Hepatocyte (in vitro differentiated cells): ENCODE measurements around the gene FRMPD4.

Experiments used
- EZH2phosphoT487 ChIP-seq: fragments of 200-600 bp; sonication (generic); IDR thresholded peaks from one replicate; pipeline ENCODE4 v1.6.1; 2018; ENCODE audit warnings: antibody characterized with exemption, mild to moderate bottlenecking, low read depth, moderate library complexity; ENCODE audit not compliant: unreplicated experiment, severe bottlenecking
- TF ChIP-seq, protein P1 (sequence below): fragments of 200-600 bp; sonication (generic); IDR thresholded peaks from 2 replicates; pipeline ENCODE4 v1.5.1; 2016; ENCODE audit warnings: antibody characterized with exemption, mild to moderate bottlenecking; ENCODE audit not compliant: poor library complexity

DNA sequence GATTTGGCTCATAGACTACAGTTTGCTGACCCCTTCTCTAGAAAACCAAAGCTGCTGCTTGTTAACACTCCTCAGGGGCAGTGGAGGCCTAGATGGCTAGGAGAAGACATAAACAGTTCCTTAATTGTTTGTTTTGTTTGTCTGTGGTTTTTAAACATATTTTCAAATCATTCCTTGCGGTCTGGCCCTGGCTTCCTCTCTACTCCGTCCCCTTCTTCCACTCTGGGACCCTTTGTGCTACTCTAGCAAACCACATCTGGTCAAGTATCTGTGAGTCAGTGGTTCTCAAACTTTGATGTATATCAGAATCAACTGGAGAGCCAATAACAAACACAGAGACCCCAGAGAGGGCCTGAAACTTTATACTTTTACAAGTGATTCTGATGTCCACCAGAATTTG, 36.1 kb downstream of the FRMPD4 start:
- TF ChIP-seq, protein P1, sequence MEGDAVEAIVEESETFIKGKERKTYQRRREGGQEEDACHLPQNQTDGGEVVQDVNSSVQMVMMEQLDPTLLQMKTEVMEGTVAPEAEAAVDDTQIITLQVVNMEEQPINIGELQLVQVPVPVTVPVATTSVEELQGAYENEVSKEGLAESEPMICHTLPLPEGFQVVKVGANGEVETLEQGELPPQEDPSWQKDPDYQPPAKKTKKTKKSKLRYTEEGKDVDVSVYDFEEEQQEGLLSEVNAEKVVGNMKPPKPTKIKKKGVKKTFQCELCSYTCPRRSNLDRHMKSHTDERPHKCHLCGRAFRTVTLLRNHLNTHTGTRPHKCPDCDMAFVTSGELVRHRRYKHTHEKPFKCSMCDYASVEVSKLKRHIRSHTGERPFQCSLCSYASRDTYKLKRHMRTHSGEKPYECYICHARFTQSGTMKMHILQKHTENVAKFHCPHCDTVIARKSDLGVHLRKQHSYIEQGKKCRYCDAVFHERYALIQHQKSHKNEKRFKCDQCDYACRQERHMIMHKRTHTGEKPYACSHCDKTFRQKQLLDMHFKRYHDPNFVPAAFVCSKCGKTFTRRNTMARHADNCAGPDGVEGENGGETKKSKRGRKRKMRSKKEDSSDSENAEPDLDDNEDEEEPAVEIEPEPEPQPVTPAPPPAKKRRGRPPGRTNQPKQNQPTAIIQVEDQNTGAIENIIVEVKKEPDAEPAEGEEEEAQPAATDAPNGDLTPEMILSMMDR, result no peak
- no peak for TF ChIP-seq EZH2phosphoT487
